Adrenal gland (tissue), 12 donors: ENCODE measurements around the gene COL20A1. TPM values are rescaled to one million over a fixed set of nuclear protein-coding genes. Genes with fewer than 3 reads are reported as not detected.

Experiments used
- DNase-seq, 7 donors: peaks; one replicate each; pipeline ENCODE4 v3.0.0-alpha.2; 2019 to 2020
- H3K27ac ChIP-seq, 5 donors: fragments of 200-600 bp; sonication (generic) in 4 of 5; 1 replicate in 3 of 5; 2 replicates in 2 of 5; pipeline versions ENCODE4 v1.5.1 to v1.8.0; 2016 to 2020; ENCODE audit warnings: mild to moderate bottlenecking in 1 of 5
- H3K27me3 ChIP-seq: fragments of 200-600 bp; 2 replicates; pipeline ENCODE4 v1.8.0; 2021
- H3K36me3 ChIP-seq, 2 donors: fragments of 200-600 bp; replicated peaks in 1 of 2; 1 replicate in 1 of 2; 2 replicates in 1 of 2; pipeline versions ENCODE4 v1.5.1 to v1.8.0; 2018 to 2022
- H3K4me1 ChIP-seq, 2 donors: fragments of 200-600 bp; replicated peaks in 1 of 2; 1 replicate in 1 of 2; 2 replicates in 1 of 2; pipeline versions ENCODE4 v1.5.1 to v1.8.0; 2018 to 2021
- H3K4me3 ChIP-seq, 4 donors: fragments of 200-600 bp; sonication (generic) in 3 of 4; one replicate each; pipeline ENCODE4 v1.5.1; 2016 to 2018
- H3K9me3 ChIP-seq, 3 donors: fragments of 200-600 bp; sonication (generic) in 1 of 3; replicated peaks in 1 of 3; 1 replicate in 2 of 3; 2 replicates in 1 of 3; pipeline versions ENCODE4 v1.5.1 to v1.8.0; 2016 to 2021
- CTCF ChIP-seq, 6 experiments: fragments of 450-650 bp in 4 of 6; fragments of 200-600 bp in 2 of 6; sonication (generic) in 1 of 6; IDR thresholded peaks; 1 replicate in 5 of 6; 2 replicates in 1 of 6; pipeline versions ENCODE4 v1.5.1 to v1.8.0; 2016 to 2021; ENCODE audit warnings: antibody characterized with exemption in 6 of 6, mild to moderate bottlenecking in 2 of 6, moderate library complexity in 1 of 6
- POLR2A ChIP-seq, 2 donors: fragments of 450-650 bp; IDR thresholded peaks; one replicate each; pipeline ENCODE4 v1.6.1; 2017; ENCODE audit warnings: antibody characterized with exemption in 2 of 2, mild to moderate bottlenecking in 2 of 2, moderate library complexity in 1 of 2
- WGBS, 4 donors: extraction: QIAGEN DNeasy Blood & Tissue Kit in 2 of 4; methylation state at CpG; one replicate each; pipeline versions ENCODE4 v1.1.5 to v1.1.7; 2013 to 2017; 5-methylcytosine and 5-hydroxymethylcytosine counted together
- intact Hi-C, 2 donors: fragments of 100-400 bp; cut with DNase I; formaldehyde crosslinking; loops; one replicate each; pipeline versions ENCODE4 v1.14.1 to v1.15.0; 2022 to 2023
- polyA plus RNA-seq, 3 donors: library from polyadenylated mRNA; stranded (reverse); fragments of 200-250 nt in 2 of 3; fragments of 350-450 nt in 1 of 3; fragmentation: Illumina TruSeq in 1 of 3; extraction: RNeasy Lipid Tissue Mini Kit (QIAGEN cat#74804) in 1 of 3; gene quantifications; one replicate each; pipeline ENCODE4 v1.2.3, GENCODE V29; 2013 to 2014
- total RNA-seq, 9 donors: library from RNA; depleted of rRNA in 4 of 9; stranded (reverse); fragments of >200 nt in 4 of 9; fragments of 120-200 nt in 1 of 9; fragmentation: NEBNext Ultra II Directional in 1 of 9; extraction: Animal tissue kit (Norgen Biotek cat#: 25700) in 1 of 9; gene quantifications; one replicate each; pipeline versions ENCODE4 v1.1.0 to v1.2.4, GENCODE V29; 2013 to 2023
- donor health status: healthy with polysubstance abuse.
- donor health status: Bipolar disorder and iron deficiency.
- donor health status: DM: yes; HTN: yes; CAD: no.
- donor health status: DM: no; HTN: no; CAD: no.
- donor health status: DM: no; HTN: no; CAD: no.
- donor health status: DM: yes; HTN: yes; CAD: no.

COL20A1 gene
- total and polyA plus RNA-seq, 12 donors = 0.09 to 0.97 (median 0.26) TPM; not detected in 6

DNA sequence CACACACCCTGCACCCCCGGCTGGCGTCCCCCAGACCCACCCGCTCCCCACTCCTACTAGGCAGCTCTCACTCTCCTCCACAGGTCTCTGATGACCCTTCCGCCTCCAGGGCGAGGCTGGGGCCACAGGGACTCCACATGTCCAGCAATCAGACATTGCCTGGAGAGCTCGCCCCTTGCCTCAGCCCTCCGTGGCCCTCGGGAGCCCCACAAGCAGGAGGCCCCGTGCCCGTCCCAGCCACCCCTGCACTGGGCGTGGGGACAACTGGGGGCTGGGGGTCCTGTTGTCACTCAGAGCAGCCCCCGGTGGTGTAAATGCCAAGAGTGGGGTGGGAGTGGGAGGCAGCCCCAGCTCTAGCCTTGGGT lies 1.5 kb downstream of the COL20A1 start:
- no peak for DNase-seq
- Histone ChIP-seq H3K27me3 (peaks cover 37% of the 10 kb centered on the region), H3K27ac (no peak overlapping the region), H3K4me1 (no peaks in the 10 kb centered on the region), H3K36me3 (no peaks in the 10 kb centered on the region), H3K4me3 (no peak overlapping the region), H3K9me3 (no peaks in the 10 kb centered on the region)
- WGBS, 4 donors = 73 to 84% (median 79%) methylated on average over 6 to 12 of the region's 12 CpGs
- intact Hi-C loops = no loop called here
- no peak for TF ChIP-seq POLR2A (IDR thresholded peaks at IDR 0.05)
- TF ChIP-seq CTCF (IDR thresholded peaks at IDR 0.05) = no peak

DNA sequence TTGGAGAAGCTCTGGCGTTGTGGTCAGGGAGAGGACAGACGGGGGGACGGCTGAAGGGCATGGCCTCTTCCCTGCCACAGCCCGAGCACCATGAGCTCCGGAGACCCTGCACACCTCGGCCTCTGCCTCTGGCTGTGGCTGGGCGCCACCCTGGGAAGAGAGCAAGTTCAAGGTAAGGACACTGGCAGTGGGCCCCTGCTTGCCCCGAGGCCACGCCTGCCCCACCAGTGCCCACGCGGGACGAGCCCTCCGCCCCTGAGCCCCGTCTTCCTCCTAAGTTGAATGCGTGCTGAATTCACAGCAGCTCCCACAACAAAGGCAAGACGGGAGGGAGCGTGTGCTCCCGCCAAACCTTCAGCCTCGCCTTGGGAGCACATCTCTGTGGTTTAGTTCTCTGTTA lies 2.0 kb downstream of the COL20A1 start:
- Histone ChIP-seq H3K4me3 (no peak overlapping the region), H3K27ac (no peak overlapping the region), H3K36me3 (no peaks in the 10 kb centered on the region), H3K4me1 (no peaks in the 10 kb centered on the region), H3K27me3 (peaks cover 37% of the 10 kb centered on the region), H3K9me3 (no peaks in the 10 kb centered on the region)
- 20 to 38% (median 31%) methylated on average over 1 to 19 of the region's 19 CpGs for WGBS, 4 donors
- TF ChIP-seq CTCF (IDR thresholded peaks at IDR 0.05) (no peak), POLR2A (IDR thresholded peaks at IDR 0.05) (no peak)
- DNase-seq = no peak
- intact Hi-C loops = no loop called here

DNA sequence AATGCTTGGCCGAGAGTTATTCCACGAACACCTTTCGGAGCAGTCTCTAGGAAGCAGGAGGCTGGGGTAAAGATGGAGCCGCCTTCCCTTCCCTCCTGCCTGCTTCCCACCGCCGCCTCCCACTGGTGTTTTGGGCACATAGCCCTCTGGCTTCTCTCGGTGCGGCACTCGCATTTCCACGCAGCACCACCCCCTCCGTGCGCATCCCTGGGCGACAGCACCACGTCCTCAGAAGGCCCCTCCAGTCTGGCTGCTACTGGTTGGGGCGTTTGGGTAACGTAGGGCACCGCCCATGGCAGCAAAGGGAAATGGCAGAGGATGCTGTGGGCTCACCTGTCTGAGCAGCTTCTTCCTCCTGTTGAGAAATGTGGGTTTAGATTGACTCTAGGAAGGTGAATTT lies 2.4 kb downstream of the COL20A1 start:
- 22 to 33% (median 29%) methylated on average over 15 to 17 of the region's 17 CpGs for WGBS, 4 donors
- Histone ChIP-seq H3K4me1 (no peaks in the 10 kb centered on the region), H3K36me3 (no peaks in the 10 kb centered on the region), H3K27ac (no peak overlapping the region), H3K27me3 (peaks cover 37% of the 10 kb centered on the region), H3K9me3 (no peaks in the 10 kb centered on the region), H3K4me3 (no peak overlapping the region)
- intact Hi-C loops = no loop called here
- no peak for DNase-seq
- no peak for TF ChIP-seq POLR2A (IDR thresholded peaks at IDR 0.05)
- TF ChIP-seq CTCF (IDR thresholded peaks at IDR 0.05) = no peak

GRCh38 chr20:63295846-63296245 lies 2.9 kb downstream of the COL20A1 start:
- TF ChIP-seq CTCF (IDR thresholded peaks at IDR 0.05) (no peak), POLR2A (IDR thresholded peaks at IDR 0.05) (no peak)
- no peaks in the 10 kb centered on the region for H3K4me1 ChIP-seq
- no peaks in the 10 kb centered on the region for H3K36me3 ChIP-seq
- H3K4me3 ChIP-seq = no peak overlapping the region
- H3K27ac ChIP-seq = no peak overlapping the region
- intact Hi-C loops = no loop called here
- 17 to 41% (median 26%) methylated on average over 7 to 20 of the region's 20 CpGs for WGBS, 4 donors
- H3K27me3 ChIP-seq = peaks cover 37% of the 10 kb centered on the region
- H3K9me3 ChIP-seq = no peaks in the 10 kb centered on the region
- DNase-seq = no peak
